ACC112 (cell line): ENCODE data around the gene TYMS.

Source experiments
- H2AFZ ChIP-seq: fragments of 200-600 bp; sonication (generic); one replicate; pipeline ENCODE4 v1.6.0; 2017; ENCODE audit warnings: antibody characterized with exemption, low read length; ENCODE audit not compliant: unreplicated experiment
- H3K27ac ChIP-seq: fragments of 200-600 bp; sonication (generic); 2 replicates; pipeline ENCODE4 v1.5.1; 2014; ENCODE audit warnings: low read depth, mild to moderate bottlenecking, antibody characterized with exemption, low read length, moderate library complexity
- H3K27me3 ChIP-seq: fragments of 200-600 bp; sonication (generic); 2 replicates; pipeline ENCODE4 v1.6.1; 2014; ENCODE audit warnings: mild to moderate bottlenecking, antibody characterized with exemption, low read length, moderate library complexity, mixed read lengths; ENCODE audit not compliant: insufficient read depth
- H3K36me3 ChIP-seq: fragments of 200-600 bp; sonication (generic); 2 replicates; pipeline ENCODE4 v1.6.1; 2016; ENCODE audit warnings: mild to moderate bottlenecking, antibody characterized with exemption, low read length, moderate library complexity, mixed read lengths; ENCODE audit not compliant: insufficient read depth
- H3K4me1 ChIP-seq: fragments of 200-600 bp; sonication (generic); one replicate; pipeline ENCODE4 v1.6.1; 2016; ENCODE audit warnings: low read length, mixed read lengths; ENCODE audit not compliant: insufficient read depth, unreplicated experiment, control insufficient read depth
- H3K4me3 ChIP-seq: fragments of 200-600 bp; sonication (generic); 2 replicates; pipeline ENCODE4 v1.5.1; 2014; ENCODE audit warnings: mild to moderate bottlenecking, low read depth, low read length
- H3K79me2 ChIP-seq: fragments of 200-600 bp; sonication (generic); one replicate; pipeline ENCODE4 v1.6.0; 2016; ENCODE audit warnings: low read length; ENCODE audit not compliant: control insufficient read depth, unreplicated experiment, insufficient read depth

Gene TYMS

DNA sequence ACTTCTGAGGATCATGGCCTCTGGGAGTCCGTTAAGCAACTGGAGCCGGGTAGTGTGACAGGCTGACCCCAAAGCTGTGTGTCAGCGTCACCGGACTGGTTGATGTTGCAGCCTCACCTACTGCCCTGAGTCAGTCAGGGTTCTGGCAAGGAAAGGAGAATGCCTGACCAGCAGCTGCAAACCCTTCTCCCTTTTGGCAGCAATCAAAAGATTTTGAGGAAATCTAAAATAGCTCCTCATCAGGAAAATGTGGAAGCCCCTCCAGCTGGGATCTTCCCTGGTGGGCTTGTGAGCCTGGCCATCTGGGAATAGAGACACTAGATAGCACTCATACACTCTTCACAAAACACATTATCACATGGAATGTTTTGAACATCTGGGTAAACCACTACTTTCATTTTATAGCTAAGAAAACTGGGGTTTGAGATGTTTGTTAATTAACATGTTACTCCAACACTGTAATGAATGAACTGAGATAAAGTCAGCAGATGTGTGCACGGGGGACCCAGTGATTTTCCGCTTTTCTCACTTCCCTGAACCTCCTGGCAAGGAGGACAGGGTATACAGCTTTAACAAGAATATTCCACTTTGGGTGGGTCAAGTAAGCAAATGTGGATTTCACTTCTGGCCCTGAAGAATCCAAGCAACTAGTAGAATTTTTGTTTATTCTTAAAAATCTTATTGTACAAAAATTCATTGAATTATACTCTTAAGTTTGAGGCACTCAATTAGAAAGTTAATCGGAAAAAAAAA lies 36.0 kb upstream of the TYMS start:
- no peaks in the 10 kb centered on the region for H3K36me3 ChIP-seq
- H3K79me2 ChIP-seq = no peaks in the 10 kb centered on the region
- no peaks in the 10 kb centered on the region for H3K27me3 ChIP-seq
- no peak overlapping the region for H2AFZ ChIP-seq
- H3K4me3 ChIP-seq = no peak overlapping the region
- no peak overlapping the region for H3K27ac ChIP-seq
- peaks cover 6% of the 10 kb centered on the region for H3K4me1 ChIP-seq

GRCh38 chr18:622289-622688 lies 35.2 kb upstream of the TYMS start:
- no peak overlapping the region for H2AFZ ChIP-seq
- H3K4me3 ChIP-seq = no peak overlapping the region
- no peaks in the 10 kb centered on the region for H3K79me2 ChIP-seq
- no peaks in the 10 kb centered on the region for H3K27me3 ChIP-seq
- no peaks in the 10 kb centered on the region for H3K36me3 ChIP-seq
- H3K4me1 ChIP-seq = peaks cover 6% of the 10 kb centered on the region
- H3K27ac ChIP-seq = no peak overlapping the region

DNA sequence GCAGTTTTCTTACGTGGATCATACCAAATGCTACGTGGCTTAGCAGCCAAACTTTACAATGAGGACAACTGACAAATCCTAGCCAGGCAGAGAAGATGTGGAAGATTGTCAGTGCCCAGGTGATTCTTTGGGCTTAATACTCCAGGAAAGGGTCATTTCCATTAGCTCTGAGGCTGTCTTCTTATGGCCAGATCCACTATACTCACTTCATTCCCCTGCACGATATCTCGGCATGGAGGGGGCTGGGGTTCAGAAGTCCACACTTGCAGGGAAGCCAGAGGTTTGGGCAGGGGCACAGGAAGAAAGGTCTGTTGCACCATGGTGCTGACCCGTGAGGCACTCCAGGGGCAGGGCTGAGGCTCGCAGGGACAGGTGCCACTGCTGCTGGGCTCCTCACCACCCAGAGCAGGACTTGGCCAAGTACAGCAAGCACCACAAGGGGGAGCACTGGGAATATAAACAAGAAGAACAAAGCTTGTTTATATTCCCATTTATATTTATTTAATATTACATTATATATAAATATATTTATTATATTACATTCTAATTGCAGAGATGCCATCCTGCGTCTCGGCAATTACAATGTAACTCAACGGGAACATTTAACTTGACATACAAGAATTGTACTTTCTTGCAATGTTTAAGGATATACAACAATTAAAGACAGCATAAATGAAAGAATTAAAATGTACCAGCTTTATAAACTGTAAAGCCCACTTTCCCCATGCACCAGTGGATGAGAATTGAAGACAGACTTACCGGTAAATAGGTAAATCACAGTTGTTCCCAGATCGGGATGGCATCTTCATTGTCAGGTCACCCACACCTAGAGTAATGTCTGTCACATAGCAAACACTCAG lies 33.5 kb upstream of the TYMS start:
- H3K4me3 ChIP-seq = no peak overlapping the region
- H3K79me2 ChIP-seq = no peaks in the 10 kb centered on the region
- no peaks in the 10 kb centered on the region for H3K27me3 ChIP-seq
- no peak overlapping the region for H3K27ac ChIP-seq
- H2AFZ ChIP-seq = no peak overlapping the region
- no peaks in the 10 kb centered on the region for H3K36me3 ChIP-seq
- peaks cover 6% of the 10 kb centered on the region for H3K4me1 ChIP-seq

DNA sequence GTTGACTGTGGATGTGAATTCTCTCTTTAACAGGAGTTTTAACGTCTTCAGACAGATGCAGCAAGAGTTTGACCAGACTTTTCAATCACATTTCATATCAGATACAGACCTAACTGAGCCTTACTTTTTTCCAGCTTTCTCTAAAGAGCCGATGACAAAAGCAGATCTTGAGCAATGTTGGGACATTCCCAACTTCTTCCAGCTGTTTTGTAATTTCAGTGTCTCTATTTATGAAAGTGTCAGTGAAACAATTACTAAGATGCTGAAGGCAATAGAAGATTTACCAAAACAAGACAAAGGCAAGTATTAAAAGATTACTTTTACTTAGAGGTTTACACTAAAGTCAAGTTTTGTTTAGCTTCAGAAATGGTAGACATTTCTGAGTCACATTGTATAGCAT lies 30.2 kb upstream of the TYMS start:
- no peak overlapping the region for H3K27ac ChIP-seq
- no peaks in the 10 kb centered on the region for H3K4me1 ChIP-seq
- H2AFZ ChIP-seq = no peak overlapping the region
- no peaks in the 10 kb centered on the region for H3K79me2 ChIP-seq
- no peak overlapping the region for H3K4me3 ChIP-seq
- no peaks in the 10 kb centered on the region for H3K36me3 ChIP-seq
- no peaks in the 10 kb centered on the region for H3K27me3 ChIP-seq

GRCh38 chr18:629269-630150 lies 27.9 kb upstream of the TYMS start:
- Histone ChIP-seq H3K27me3 (no peaks in the 10 kb centered on the region), H3K79me2 (no peaks in the 10 kb centered on the region), H3K36me3 (no peaks in the 10 kb centered on the region), H2AFZ (no peak overlapping the region), H3K4me1 (no peaks in the 10 kb centered on the region), H3K27ac (no peak overlapping the region), H3K4me3 (no peak overlapping the region)

GRCh38 chr18:631560-631959 lies 25.9 kb upstream of the TYMS start:
- Histone ChIP-seq H3K27me3 (no peaks in the 10 kb centered on the region), H3K27ac (no peak overlapping the region), H3K4me3 (no peak overlapping the region), H3K4me1 (no peaks in the 10 kb centered on the region), H2AFZ (no peak overlapping the region), H3K36me3 (no peaks in the 10 kb centered on the region), H3K79me2 (no peaks in the 10 kb centered on the region)

GRCh38 chr18:634551-635045 lies 22.9 kb upstream of the TYMS start:
- Histone ChIP-seq H3K27me3 (no peaks in the 10 kb centered on the region), H3K4me3 (no peak overlapping the region), H3K79me2 (no peaks in the 10 kb centered on the region), H3K4me1 (no peaks in the 10 kb centered on the region), H2AFZ (no peak overlapping the region), H3K27ac (no peak overlapping the region), H3K36me3 (no peaks in the 10 kb centered on the region)

- no peak overlapping the region for H2AFZ ChIP-seq
- H3K4me3 ChIP-seq = no peak overlapping the region
- no peaks in the 10 kb centered on the region for H3K36me3 ChIP-seq
- H3K4me1 ChIP-seq = no peaks in the 10 kb centered on the region
- no peaks in the 10 kb centered on the region for H3K27me3 ChIP-seq
- H3K27ac ChIP-seq = no peak overlapping the region
- no peaks in the 10 kb centered on the region for H3K79me2 ChIP-seq
Measured at GRCh38 chr18:635171-635570, 22.3 kb upstream of the TYMS start.

DNA sequence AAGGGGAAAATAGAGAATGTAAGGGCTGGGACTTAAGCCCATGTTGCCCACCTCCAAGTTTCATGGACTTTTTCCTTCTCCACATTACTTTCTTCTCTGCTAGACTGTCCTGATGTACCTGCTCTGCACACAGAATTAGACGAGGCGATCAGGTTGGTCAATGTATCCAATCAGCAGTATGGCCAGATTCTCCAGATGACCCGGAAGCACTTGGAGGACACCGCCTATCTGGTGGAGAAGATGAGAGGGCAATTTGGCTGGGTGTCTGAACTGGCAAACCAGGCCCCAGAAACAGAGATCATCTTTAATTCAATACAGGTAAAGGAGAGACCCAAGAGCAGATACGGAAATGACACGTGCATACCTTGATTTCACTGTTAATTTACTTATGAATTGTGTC lies 16.2 kb upstream of the TYMS start:
- H3K36me3 ChIP-seq = no peaks in the 10 kb centered on the region
- no peaks in the 10 kb centered on the region for H3K79me2 ChIP-seq
- peaks cover 15% of the 10 kb centered on the region; the same call in 1 of the 2 replicates for H3K27me3 ChIP-seq
- no peak overlapping the region for H3K4me3 ChIP-seq
- H3K27ac ChIP-seq = no peak overlapping the region
- no peaks in the 10 kb centered on the region for H3K4me1 ChIP-seq
- no peak overlapping the region for H2AFZ ChIP-seq

GRCh38 chr18:644395-645004 lies 13.0 kb upstream of the TYMS start:
- H3K79me2 ChIP-seq = no peaks in the 10 kb centered on the region
- H3K4me3 ChIP-seq = no peak overlapping the region
- H2AFZ ChIP-seq = no peak overlapping the region
- H3K27me3 ChIP-seq = peaks cover 15% of the 10 kb centered on the region; the same call in 1 of the 2 replicates
- H3K4me1 ChIP-seq = peaks cover 4% of the 10 kb centered on the region
- H3K27ac ChIP-seq = no peak overlapping the region
- H3K36me3 ChIP-seq = no peaks in the 10 kb centered on the region
